Measurements from ENCODE around the gene PDE4D.
"Not testable (repeated sequence)": the region's sequence is repeated elsewhere in the genome, so short reads cannot be mapped to it uniquely, and the experiment has no call there.

Gene PDE4D

GRCh38 chr5:59583151-59583809, 310.2 kb downstream of the PDE4D start:
- DNase-seq (ENCODE audit: low read depth, low spot score): no peak

GRCh38 chr5:59582746-59583145, 310.8 kb downstream of the PDE4D start:
- no peak for DNase-seq (ENCODE audit: low read depth, low spot score)

- no peak for DNase-seq (ENCODE audit: low read depth, low spot score)
Measured at GRCh38 chr5:59579824-59580167, 313.7 kb downstream of the PDE4D start.

GRCh38 chr5:59579101-59579823, 314.3 kb downstream of the PDE4D start:
- DNase-seq (ENCODE audit: low read depth, low spot score): no peak

GRCh38 chr5:59577485-59577884, 316.0 kb downstream of the PDE4D start:
- DNase-seq (ENCODE audit: low read depth, low spot score): no peak

- DNase-seq (ENCODE audit: low read depth, low spot score): no peak
Measured at GRCh38 chr5:59575648-59576445, 317.7 kb downstream of the PDE4D start.

- DNase-seq (ENCODE audit: low read depth, low spot score): not testable (repeated sequence)
Measured at GRCh38 chr5:59573509-59573908, 320.0 kb downstream of the PDE4D start.

GRCh38 chr5:59571067-59571466, 322.5 kb downstream of the PDE4D start:
- DNase-seq (ENCODE audit: low read depth, low spot score): no peak

GRCh38 chr5:59569608-59570334, 323.8 kb downstream of the PDE4D start:
- no peak for DNase-seq (ENCODE audit: low read depth, low spot score)

GRCh38 chr5:59569158-59569557, 324.4 kb downstream of the PDE4D start:
- no peak for DNase-seq (ENCODE audit: low read depth, low spot score)

GRCh38 chr5:59568161-59568560, 325.4 kb downstream of the PDE4D start:
- no peak for DNase-seq (ENCODE audit: low read depth, low spot score)

GRCh38 chr5:59565551-59565950, 328.0 kb downstream of the PDE4D start:
- no peak for DNase-seq (ENCODE audit: low read depth, low spot score)

- DNase-seq (ENCODE audit: low read depth, low spot score): no peak
Measured at GRCh38 chr5:59564895-59565294, 328.6 kb downstream of the PDE4D start.

- DNase-seq (ENCODE audit: low read depth, low spot score): no peak
Measured at GRCh38 chr5:59562756-59563389, 330.7 kb downstream of the PDE4D start.

GRCh38 chr5:59560553-59560952, 333.0 kb downstream of the PDE4D start:
- DNase-seq (ENCODE audit: low read depth, low spot score): no peak

- DNase-seq (ENCODE audit: low read depth, low spot score): no peak
Measured at GRCh38 chr5:59559847-59560246, 333.7 kb downstream of the PDE4D start.

- DNase-seq (ENCODE audit: low read depth, low spot score): no peak
Measured at GRCh38 chr5:59559323-59559722, 334.2 kb downstream of the PDE4D start.

GRCh38 chr5:59558501-59558900, 335.0 kb downstream of the PDE4D start:
- DNase-seq (ENCODE audit: low read depth, low spot score): no peak

GRCh38 chr5:59557572-59557971, 336.0 kb downstream of the PDE4D start:
- no peak for DNase-seq (ENCODE audit: low read depth, low spot score)

GRCh38 chr5:59555596-59555995, 337.9 kb downstream of the PDE4D start:
- DNase-seq (ENCODE audit: low read depth, low spot score): no peak

GRCh38 chr5:59554501-59554900, 339.0 kb downstream of the PDE4D start:
- DNase-seq (ENCODE audit: low read depth, low spot score): no peak

All from activated naive CD8-positive, alpha-beta T cell treated with anti-CD3 and anti-CD28 coated beads, Interleukin-2, amount 50 U/mL, for 16 hours (primary cell).